Stimulated activated CD4-positive, alpha-beta T cell treated with anti-CD3 and anti-CD28 coated beads, Interleukin-15, amount 100 ng/mL, for 1 hour (primary cell): ENCODE data around the gene SMG9.

ENCODE experiments used
- DNase-seq, 2 donors: peaks; one replicate each; pipeline ENCODE4 v3.0.0-alpha.2; 2020; ENCODE audit warnings: low read depth in 1 of 2, low spot score in 1 of 2

SMG9 gene

DNA sequence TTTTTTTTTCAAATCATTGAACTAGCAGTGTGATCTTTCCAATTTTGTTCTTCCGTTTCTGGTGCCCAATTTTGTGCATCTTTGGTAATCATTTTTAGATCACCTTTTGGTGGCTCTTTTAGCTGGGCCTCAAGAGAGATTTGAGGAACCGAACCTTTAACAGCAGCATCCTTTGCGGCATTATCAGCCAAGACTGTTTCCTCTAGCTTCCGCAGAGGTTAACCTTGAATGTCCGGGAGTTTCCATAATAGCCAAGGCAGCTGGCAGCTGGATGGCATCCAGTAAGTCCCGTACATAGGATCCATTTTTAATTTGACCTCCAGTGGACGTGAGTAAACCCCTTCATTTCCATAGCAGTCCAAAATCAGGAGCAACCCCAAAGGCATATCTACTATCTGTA is 29.3 kb downstream of the SMG9 start:
- no peak for DNase-seq

DNA sequence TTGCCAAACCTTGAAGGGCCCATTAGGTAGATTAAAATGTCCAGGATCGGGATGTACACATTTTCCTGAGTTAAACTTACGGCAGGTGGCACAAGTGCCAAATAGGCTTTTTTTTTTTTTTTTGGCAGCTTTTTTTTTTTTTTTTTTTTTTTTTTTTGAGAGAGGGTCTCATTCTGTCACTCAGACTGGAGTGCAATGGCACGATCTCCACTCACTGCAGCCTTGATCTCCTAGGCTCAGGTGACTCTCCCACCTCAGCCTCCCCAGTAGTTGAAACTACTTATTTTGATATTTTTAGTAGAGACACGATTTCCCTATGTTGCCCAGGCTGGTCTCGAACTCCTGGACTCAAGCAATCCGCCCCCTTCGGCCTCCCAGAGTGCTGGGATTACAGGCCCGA is 29.9 kb downstream of the SMG9 start:
- no peak for DNase-seq

DNA sequence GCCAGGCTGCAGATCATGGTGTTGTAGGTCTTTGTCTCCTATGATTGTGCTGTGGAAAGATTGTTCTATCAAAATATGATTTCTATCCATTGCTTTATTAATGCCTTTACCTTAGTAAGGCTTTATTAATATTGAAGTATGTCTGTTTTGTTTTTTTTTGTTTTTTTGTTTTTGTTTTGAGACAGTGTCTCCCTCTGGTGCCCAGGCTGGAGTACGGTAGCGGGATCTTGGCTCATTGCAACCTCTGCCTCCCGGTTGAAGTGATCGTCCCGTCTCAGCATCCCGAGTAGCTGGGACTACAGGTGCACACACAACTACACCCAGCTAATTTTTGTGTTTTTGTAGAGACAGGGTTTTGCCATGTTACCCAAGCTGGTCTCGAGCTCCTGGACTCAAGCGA is 31.2 kb downstream of the SMG9 start:
- DNase-seq = no peak

GRCh38 chr19:43721469-43722048 is 33.2 kb downstream of the SMG9 start:
- DNase-seq = no peak

DNA sequence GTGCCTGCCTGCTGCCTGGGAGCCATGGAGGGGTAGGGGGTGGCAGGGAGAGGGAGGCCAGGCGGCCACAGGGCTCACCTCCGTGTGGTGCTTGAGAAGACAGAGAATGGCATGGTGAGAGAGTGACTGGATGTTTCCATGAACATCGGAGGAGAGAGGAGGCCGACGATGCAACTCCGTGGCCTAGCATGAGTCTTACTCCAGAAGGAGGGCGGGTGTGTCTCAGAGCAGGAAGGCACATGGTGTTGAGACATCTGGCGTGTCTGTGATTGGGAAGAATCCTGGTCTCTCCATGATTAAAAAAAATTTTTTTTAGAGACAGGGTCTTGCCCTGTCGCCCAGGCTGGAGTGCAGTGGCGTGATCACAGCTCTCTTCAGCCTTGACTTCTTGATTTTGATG is 33.8 kb downstream of the SMG9 start:
- DNase-seq = no peak

DNA sequence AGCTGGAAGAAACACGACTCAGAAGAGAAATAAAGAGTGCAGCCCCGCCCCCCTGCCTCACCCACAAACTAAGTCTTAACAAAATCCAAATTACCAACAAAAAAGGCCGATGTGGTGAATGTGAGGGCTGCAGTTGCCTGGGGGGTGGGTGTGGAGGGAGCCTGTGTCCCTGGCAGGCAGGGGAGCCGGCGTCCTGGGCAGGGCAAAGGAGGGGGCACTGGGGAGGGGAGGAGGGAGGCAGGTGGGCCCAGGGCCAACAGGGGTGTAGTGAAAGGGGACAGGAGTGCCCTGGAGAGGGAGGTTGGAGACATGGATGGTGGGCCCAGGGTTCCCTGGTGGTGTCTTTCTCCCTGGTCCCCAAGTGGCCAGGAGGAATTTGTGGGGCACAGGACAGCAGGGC is 34.8 kb downstream of the SMG9 start:
- DNase-seq = no peak

DNA sequence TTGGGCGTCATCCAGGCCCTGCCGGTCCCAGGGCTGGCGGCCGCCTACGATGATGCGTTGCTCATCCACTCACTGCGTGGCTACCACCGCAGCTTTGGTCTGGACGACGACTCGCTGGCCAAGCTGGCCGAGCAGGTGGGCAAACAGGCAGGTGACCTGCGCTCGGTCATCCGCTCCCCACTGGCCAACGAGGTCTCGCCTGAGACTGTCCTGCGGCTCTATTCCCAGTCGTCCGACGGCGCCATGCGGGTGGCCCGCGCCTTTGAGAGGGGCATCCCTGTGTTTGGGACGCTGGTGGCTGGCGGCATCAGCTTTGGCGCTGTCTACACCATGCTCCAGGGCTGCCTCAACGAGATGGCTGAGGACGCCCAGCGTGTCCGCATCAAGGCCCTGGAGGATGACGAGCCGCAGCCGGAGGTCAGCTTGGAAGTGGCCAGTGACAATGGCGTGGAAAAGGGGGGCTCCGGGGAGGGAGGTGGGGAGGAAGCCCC is 35.3 kb downstream of the SMG9 start:
- no peak for DNase-seq

DNA sequence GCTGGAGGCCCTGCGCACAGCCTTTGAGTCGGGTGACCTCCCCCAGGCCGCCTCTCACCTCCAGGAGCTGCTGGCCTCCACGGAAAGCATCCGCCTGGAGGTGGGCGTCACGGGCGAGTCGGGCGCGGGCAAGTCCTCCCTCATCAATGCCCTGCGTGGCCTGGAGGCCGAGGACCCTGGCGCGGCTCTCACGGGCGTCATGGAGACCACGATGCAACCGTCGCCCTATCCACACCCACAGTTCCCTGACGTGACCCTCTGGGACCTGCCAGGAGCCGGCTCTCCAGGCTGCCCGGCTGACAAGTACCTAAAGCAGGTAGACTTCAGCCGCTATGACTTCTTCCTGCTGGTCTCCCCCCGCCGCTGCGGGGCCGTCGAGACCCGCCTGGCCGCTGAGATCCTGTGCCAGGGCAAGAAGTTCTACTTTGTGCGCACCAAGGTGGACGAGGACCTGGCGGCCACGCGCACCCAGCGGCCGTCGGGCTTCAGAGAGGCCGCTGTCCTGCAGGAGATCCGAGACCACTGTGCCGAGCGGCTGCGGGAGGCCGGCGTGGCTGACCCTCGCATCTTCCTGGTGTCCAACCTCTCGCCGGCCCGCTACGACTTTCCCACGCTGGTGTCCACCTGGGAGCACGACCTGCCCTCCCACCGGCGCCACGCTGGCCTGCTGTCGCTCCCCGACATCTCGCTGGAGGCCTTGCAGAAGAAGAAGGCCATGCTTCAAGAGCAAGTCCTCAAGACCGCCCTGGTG is 36.0 kb downstream of the SMG9 start:
- no peak for DNase-seq

DNA sequence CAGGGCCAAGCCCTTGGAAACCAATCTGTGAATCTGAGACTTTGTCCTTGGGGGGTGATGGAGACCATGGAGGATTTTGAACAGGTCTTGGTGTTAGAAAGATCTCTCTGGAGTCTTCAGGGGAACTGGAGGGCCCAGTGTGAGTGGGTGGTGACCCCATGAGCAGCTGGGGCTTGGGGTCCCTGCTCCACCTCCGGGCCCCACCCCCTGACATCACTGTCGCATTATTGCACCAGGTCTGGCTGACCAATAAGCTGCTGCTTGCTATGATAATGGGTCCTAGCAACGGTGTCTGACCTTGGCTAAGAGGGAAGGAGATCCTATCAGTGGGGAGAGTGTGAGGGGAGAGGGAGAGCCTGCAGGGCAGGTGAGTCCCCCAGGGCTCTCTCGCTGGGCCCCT is 39.0 kb downstream of the SMG9 start, which contains the start of gene IRGC:
IRGC (plus strand) TSS at position 301 of the 400 bp plus-strand sequence. CDS start 2,483 bp downstream, outside the sequence.
- DNase-seq = no peak

DNA sequence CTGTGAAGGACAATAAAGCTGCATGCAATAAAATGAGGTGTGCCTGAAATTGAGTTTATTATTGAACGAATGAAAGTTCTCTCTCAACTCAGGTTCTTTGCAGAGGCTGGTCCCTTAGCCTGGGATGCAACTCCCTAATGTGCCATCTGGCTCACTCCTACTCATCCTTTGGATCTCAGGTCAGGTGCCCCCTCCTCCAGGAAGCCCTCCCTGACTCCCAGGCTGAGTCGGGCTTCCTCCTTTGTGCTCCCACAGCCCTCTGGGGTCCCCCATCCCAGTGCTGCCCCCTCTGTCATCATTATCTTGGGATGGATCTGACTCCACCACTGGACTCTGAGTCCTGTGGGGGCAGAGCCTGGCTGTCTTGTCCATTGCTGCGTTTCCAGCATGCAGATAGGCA is 41.6 kb downstream of the SMG9 start:
- DNase-seq = no peak

DNA sequence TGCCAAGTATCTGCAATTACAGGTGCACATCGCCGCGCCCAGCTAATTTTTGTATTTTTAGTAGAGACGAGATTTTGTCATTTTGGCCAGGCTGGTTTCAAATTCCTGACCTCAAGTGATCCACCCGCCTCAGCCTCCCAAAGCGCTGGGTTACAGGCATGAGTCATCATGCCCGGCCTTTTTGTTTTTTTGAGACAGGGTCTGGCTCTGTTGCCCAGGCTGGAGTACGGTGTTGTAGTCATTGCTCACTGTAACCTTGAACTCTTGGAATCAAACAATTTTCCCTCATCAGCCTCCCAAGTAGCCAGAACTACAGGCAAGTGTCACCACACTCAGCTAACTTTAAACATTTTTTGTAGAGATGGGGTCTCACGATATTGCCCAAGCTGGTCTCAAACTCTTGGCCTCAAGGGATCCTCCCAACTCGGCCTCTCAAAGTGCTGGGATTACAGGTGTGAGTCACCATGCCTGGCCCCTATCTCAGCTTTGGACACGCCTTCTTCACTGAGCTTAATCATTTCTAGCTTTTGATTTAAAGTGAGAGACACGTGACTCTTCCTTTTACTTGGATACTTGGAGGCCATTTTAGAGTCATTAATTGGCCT is 42.9 kb downstream of the SMG9 start:
- no peak for DNase-seq

DNA sequence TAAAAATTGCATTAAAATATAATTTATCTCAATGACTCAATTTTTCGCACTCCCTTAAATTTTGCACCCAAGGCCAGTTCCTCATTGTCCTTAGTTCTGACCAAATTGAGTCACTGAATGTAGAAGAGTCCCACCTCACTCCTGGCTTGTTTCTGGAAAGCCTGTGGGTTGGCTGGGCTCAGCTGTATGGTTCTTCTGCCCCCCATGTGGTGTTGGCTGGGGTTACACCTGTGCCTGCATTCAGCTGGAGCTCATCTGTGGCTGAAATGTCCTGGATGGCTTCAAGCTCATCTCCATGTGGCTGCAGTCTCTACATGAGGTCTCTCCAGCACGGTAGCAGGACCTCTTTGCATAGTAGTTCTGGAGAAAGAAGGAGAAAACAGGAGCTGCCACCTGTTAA is 46.0 kb downstream of the SMG9 start:
- no peak for DNase-seq

DNA sequence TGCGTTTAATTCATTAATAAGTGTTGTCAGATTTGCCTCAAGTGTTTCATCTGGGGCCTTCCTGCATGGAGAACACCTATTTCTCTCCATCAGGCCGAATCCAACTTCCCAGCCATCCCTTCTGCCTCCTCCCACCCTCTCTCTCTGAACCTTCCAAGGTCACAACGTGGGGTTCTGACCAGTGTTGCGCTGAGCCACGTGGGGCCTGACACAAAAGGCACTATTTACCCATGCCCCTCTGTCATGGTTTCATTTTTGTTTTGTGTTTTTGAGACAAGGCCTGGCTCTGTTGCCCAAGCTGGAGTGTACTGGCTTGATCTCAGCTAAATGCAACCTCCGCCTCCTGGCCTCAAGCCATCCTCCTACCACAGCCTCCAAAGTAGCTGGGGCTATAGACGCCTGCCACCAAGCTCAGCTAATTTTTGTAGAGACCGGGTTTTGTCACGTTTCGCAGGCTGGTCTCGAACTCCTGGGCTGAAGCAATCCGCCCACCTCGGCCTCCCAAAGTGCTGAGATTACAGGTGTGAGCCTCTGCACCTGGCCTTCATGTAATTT is 47.5 kb downstream of the SMG9 start:
- no peak for DNase-seq

- no peak for DNase-seq
Measured at GRCh38 chr19:43705729-43706128, 49.0 kb downstream of the SMG9 start.

- DNase-seq = no peak
Measured at GRCh38 chr19:43704002-43704705, 50.6 kb downstream of the SMG9 start.

- DNase-seq = no peak
Measured at GRCh38 chr19:43700395-43701000, 54.3 kb downstream of the SMG9 start.

DNA sequence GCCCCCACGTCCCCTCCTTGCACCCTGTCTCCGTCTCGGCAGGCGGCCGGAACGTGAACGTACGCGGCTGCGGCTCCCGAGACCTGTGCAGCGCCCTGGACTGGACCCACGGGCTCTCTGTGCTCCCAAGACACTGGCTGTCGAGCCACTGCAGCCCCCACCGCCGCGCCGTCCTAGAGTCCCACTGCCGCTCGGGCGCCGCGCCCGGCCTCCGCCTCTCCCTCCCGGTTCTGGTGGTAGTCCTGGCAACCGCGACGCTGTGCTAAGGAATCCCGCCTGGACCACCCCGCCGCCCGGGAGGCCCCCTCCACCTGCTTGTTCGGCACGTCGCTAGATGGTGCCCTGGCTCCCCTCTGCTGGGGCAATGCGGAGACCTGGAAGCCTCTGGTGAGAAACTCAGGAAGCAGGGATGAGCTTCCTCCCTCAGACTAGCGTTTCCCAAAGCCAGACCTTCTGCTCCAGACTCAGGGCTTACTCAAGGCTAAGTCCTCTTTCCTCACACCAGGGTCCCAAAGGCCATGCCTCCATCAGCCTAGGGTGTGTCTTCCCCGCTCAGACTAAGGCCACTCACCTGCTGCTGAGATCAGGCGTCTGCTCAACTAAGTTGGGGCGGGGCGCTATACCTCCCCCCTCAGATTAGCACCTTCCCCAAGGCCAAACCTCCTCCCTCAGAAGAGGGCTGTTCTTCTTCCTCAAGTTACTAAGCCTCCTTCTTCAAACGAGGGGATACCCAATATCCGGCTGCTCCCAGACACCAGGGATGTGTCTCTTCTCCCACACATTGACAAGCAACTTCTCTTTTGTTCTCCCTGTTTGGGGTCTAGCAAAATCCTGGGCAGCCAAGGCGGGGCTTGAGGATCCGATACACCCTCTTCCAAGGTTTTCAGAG is 55.0 kb downstream of the SMG9 start:
- DNase-seq = no peak

GRCh38 chr19:43697295-43697694 is 57.5 kb downstream of the SMG9 start:
- DNase-seq = no peak

DNA sequence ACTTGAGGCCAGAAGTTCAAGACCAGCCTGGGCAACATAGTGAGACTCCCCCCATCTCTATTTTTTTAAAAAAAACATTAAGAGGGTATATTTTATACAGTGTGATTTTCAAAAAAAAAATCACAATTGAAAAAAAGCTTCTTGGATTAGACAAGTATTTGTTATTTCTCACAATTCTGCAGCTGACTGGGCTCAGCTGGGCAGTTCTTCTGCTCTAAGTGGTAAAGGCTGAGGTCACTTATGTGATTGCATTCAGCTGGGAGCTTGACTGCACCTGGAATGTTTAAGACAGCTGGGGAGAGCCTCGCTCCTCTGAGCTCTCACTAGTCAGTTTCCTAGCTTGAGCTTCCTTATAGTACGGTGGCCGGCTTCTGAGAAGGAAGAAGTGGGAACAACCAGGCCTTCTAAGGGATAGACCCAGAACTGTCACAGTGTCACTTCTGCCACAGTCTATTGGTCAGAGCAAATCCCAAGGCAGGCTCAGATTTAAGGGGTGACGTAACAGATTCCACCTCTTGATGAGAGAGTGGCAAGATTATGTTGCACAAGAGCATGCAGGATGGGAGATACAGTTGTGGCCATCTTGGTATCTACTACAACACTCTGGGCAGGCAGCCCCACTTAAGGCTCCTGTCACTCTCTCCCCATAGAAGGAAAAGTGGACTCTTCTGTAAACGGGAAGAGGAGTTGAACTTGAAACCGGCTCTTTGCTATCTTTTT is 58.6 kb downstream of the SMG9 start:
- no peak for DNase-seq
